ENCODE data around the gene RAB4B.
"Not testable (repeated sequence)": the region's sequence is repeated elsewhere in the genome, so short reads cannot be mapped to it uniquely, and the experiment has no call there.

RAB4B gene

DNA sequence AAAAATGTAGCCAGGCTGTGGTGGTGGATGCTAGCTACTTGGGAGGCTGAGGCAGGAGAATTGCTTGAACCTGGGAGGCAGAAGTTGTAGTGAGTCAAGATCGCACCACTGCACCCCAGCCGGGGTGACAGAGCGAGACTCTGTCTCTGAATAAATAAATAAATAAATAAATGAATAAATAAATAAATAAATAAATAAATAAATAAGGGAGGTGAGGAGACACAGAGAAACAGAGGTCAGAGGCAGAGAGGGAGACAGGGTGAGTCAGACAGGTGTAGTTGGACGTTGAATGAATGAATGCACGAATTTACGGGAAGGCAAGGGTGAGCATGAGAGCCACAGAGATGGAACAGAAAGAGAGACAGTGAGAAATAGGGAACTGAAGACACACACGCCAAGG, 3.1 kb downstream of the RAB4B start:
- no peak for DNase-seq

DNA sequence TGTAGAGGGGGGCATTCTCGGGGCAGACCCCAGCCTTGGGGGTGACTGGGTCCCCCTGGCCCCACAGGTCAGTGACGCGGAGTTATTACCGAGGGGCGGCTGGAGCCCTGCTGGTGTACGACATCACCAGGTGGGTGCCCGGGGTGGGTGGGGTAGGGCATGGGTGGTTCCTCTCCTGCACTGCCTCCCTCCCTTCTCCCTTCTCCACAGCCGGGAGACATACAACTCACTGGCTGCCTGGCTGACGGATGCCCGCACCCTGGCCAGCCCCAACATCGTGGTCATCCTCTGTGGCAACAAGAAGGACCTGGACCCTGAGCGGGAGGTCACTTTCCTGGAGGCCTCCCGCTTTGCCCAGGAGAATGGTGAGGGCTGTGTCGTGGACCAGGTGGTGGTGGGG, 5.7 kb downstream of the RAB4B start:
- DNase-seq, result no peak

DNA sequence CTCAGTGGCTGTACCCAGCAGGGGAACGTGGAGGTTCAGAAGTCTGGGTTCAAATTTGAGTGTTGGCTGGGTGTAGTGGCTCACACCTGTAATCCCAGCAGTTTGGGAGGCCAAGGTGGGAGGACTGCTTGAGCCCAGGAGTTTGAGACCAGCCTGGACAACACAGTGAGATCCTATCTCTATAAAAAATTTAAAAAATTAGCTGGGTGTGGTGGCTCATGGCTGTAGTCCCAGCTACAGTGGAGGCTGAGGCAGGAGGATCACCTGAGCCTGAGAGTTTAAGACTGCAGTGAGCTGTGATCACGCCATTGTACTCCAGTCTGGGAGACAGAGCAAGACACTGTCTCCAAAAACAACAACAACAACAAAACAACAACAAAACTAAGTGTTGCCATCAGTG, 6.1 kb downstream of the RAB4B start:
- not testable (repeated sequence) for DNase-seq

DNA sequence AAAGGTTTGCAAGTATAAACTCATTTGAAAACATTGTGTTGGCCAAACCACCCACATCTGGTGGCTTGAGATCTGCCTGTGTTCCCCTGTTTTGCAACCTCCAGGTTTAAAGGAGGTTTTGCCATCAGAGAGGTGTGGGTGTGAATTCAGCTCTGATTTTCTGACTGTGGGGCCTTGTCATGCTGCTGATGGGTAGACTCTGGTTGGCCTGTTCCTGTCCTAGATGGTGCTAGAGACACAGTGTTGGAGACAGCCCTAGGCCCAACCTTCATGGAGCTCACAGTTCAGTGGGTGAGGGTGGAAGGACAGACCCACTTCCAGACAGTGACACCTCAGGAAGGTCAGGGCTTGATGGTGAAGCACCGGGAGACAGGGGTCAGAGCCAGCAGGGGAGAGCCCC, 7.5 kb downstream of the RAB4B start:
- no peak for DNase-seq

DNA sequence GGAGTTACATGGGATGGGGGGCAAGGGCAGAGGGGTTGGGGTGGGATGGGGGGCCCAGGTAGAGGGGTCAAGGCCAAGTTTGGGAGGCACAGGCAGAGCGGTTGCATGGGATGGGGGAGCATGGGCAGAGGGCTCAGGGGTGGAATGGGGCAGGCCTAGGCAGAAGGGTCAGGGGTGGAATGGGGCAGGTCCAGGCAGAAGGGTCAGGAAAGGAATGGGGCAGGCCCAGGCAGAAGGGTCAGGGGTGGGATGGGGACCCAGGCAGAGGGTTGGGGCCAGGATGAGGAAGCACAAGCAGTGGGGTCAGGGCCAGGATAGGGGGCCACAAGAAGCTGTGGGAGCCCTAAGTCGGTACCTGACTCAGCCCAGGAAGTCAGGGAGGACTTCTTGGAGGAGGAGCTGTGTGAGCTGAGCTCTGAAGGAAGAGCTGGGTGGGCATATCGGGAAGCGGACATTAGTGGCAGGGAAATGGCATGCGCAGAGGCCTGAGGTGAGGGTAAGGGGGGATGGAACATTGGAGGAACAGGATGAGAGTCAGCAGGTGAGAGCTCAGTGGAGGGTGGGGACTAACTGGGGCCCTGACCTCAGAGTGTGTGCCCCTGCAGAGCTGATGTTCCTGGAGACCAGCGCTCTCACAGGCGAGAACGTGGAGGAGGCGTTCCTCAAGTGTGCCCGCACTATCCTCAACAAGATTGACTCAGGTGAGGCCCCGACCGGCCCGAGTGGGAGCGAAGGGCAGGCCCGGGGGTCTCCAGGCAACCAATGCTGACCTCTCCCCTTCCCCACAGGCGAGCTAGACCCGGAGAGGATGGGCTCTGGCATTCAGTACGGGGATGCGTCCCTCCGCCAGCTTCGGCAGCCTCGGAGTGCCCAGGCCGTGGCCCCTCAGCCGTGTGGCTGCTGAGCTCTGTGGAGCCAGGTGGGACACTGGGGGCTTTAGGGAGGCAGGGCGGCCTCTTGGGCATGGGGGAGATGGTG, 8.3 kb downstream of the RAB4B start:
- no peak for DNase-seq

DNA sequence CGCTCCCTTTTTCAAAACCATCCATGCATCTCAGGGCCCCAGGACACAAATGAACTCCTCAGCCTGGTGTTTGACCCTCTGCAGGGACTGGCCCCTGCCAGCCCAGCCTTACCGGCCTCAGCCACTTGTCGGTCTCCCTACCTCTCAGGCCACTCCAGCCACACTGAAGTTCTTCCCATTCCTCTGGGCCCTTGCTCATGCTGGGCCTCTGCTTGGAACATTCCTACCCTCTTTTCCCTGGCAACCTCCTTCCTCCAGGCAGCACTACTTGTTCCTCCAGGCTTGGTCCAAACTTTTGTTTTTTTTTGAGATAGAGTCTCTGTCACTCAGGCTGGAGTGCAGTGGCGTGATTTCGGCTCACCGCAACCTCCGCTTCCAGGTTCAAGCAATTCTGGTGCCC, 13.3 kb downstream of the RAB4B start:
- no peak for DNase-seq

DNA sequence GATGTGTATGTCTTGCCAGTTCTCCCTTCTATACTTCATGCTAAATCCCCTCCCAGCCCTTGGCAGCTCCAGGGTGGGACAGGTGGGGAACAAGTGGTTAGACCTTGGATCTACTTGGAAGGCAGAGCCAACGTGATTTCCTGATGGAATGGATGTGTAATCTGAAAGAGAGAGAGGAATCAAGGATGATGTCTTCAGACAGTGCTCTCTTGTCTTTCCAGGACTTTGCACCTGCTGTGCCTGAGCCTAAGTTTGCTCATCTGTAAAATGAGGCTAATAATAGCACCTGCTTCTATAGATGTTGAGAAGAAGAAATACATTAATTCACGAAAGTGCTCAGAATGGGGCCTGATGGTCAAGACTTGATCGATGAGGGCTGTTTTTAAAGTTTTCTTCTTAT, 13.9 kb downstream of the RAB4B start:
- DNase-seq, result no peak

DNA sequence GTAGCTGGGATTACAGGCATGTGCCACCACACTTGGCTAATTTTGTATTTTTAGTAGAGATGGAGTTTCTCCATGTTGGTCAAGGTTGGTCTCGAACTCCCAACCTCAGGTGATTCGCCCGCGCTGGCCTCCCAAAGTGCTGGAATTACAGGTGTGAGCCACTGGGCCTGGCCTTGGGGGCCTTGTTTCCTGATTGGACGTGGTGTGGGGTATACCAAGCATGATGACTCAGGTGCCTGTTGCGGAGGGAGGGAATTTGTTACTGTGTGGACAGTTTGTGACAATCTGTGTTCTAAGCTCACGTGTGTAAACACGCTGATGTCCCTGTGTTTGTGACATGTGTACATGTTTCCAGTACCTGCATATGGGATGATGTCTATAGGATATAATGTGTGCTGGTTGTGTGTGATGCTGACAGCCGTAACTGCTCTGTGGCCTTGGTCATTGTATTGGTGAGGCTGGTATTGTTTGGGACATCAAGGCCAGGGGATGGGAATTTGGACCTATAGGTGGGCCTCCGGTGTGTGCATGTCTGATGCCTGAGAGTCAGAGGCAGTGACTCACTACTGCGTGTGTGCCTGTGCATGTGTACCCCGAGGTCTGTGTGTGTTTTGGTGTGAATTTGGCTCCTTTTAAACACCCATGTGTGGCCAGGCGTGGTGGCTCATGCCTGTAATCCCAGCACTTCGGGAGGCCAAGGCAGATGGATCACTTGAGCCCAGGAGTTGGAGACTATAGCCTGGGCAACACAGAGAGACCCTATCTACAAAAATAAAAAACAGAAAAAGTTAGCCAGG, 19.3 kb downstream of the RAB4B start:
- no peak for DNase-seq

DNA sequence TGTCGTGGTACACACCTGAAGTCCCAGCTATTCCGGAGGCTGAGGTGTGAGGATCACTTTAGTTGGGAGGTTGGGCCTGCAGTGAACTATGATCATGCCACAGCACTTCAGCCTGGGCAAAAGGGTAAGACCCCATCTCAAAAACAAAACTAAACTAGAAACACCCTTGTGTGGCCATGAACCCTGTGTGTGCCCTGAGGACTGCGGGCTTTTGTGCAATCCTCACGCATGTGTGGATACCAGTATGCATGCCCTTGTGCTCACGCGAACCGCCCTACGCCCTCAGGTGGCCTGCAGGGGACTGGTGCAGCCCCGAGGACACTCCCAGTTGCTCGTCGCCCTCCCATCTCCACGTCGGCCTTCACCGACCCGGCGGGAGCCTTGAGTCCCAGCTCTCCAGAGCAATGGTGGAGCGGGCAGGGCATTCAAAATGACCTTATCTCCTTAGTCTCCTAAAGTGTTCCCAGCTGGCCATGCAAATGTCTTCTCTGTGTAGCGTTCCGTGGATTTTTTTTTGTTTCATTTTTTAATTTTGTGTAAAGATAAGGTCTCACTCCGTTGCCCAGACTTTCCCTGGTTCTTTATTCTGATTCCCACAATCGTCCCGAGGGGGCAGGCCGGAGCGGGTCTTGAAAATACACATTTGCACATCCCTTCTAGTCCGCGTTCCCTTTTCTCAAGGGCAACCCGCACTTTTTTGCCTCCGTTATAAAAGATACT, 20.1 kb downstream of the RAB4B start:
- DNase-seq, result peak; percentile 76 to 81

DNA sequence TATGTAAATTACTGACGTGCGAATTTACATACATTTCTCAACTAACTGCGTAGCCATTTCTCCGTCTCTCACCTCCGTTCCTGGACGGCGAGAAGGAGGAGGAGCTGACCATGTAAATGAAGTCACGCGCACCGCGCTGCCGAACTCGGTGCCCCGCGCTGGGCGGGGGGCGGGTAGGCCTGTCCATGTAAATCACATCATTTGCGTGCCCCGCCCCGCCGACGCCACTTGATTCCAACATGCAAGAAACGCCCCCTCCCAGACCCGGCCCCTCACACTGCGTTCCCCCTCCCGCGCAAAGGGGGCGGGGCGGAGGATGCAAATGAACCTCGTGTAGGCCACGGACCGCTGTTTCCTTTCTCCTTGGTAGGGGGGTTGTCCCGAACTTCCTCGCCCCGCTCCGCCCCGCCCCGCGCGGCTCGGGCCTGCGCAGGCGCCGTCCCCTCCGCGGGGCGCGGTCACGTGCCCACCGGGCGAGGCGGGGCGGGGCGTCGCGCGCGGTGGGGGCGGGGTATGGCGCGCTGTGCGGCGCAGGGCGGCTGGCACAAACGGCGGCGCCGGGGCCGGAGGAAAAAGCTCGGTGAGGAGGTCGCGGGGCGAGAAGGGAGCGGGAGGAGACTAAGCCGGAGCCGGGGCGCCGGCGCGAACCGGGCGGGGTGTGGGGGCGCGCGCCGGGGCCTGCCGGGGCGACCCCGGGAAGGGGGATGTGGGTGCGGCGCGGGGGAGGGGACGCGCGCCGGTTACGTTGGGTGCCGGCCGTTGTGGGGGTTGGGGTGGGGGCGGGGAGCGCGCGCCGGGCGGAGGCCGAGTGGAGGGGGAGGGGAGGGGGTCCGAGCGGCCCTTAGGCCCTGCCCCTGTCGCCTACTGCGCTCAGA, 20.9 kb downstream of the RAB4B start, which contains the start of gene EGLN2:
EGLN2 (plus strand) TSS at position 509 of the 875 bp plus-strand sequence. CDS start 1,382 bp downstream, outside the sequence.
- peak; percentile 100 for DNase-seq

DNA sequence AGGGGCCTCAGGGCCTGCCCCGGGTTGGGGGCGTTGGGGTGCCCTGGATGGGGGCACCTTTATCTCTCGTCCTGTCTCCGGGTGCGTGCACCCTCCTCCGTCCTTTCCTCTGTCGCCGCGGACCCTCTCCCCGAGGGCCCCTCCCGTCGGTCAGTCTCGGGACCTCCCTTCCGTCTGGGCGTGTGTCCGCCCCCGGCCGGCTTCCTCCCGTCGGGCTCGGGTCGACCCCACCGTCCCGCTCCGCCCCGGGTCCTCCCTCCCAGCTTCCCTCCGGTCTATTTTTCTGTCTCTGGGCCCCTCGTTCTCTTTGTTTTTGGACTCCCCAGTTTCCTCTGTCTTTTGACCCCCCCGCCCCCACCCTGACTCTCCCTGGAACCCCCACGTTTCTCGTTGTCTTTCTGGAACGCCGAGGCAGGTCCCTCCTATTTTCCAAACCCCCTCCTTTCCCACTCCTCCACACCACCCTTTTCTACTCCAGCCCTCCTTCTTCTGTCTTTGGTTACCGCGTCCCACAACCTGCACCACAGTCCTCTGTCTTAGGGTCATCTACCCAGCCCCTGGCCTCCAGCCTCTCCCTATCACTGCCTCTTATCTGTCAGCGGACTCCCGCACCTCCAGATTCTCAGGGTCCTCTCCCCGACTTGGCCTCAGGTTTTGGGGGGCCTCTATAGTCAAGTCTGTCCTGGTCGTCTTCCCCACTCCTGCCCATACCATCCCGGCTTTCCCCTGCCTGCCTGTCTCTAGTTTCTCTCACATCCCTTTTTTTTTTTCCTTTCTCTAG, 21.7 kb downstream of the RAB4B start:
- no peak for DNase-seq

DNA sequence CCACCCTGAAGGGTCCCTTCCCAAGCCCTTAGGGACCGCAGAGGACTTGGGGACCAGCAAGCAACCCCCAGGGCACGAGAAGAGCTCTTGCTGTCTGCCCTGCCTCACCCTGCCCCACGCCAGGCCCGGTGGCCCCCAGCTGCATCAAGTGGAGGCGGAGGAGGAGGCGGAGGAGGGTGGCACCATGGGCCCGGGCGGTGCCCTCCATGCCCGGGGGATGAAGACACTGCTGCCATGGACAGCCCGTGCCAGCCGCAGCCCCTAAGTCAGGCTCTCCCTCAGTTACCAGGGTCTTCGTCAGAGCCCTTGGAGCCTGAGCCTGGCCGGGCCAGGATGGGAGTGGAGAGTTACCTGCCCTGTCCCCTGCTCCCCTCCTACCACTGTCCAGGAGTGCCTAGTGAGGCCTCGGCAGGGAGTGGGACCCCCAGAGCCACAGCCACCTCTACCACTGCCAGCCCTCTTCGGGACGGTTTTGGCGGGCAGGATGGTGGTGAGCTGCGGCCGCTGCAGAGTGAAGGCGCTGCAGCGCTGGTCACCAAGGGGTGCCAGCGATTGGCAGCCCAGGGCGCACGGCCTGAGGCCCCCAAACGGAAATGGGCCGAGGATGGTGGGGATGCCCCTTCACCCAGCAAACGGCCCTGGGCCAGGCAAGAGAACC, 22.4 kb downstream of the RAB4B start:
- DNase-seq, result no peak

DNA sequence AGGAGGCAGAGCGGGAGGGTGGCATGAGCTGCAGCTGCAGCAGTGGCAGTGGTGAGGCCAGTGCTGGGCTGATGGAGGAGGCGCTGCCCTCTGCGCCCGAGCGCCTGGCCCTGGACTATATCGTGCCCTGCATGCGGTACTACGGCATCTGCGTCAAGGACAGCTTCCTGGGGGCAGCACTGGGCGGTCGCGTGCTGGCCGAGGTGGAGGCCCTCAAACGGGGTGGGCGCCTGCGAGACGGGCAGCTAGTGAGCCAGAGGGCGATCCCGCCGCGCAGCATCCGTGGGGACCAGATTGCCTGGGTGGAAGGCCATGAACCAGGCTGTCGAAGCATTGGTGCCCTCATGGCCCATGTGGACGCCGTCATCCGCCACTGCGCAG, 22.9 kb downstream of the RAB4B start:
- DNase-seq, result no peak

DNA sequence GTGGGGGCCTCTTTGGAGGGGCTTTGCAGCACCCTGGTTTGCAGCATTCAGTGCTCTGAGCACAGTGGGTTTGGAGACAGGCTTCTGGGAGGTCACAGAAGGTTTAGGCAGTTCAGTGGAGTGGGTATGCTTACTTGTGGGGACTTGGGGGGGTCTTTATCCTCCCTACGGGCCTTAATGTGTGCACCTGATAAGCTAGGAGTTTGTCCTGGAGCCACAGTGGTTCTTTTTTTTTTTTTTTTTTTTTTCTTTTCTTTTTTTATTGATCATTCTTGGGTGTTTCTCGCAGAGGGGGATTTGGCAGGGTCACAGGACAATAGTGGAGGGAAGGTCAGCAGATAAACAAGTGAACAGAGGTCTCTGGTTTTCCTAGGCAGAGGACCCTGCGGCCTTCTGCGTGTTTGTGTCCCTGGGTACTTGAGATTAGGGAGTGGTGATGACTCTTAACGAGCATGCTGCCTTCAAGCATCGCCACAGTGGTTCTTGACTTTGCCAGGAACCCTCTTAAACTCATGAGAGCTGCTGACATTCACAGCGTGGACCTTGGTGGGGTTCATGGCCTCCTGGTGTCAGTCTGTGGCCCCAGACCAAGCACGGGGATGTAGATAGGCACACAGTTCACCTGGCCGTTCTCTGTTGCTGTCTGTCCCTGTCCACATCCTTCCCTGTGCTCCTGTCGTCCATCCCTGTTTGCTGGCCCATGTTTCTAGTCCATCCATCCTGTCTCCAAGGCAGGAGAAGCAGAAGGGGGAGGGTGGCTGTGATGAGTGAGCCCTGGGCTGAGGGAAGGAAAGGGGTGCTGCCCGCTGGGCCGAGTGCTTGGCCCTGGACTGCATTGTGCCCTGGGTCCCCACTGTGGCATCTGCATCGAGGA, 23.6 kb downstream of the RAB4B start:
- DNase-seq, result no peak

DNA sequence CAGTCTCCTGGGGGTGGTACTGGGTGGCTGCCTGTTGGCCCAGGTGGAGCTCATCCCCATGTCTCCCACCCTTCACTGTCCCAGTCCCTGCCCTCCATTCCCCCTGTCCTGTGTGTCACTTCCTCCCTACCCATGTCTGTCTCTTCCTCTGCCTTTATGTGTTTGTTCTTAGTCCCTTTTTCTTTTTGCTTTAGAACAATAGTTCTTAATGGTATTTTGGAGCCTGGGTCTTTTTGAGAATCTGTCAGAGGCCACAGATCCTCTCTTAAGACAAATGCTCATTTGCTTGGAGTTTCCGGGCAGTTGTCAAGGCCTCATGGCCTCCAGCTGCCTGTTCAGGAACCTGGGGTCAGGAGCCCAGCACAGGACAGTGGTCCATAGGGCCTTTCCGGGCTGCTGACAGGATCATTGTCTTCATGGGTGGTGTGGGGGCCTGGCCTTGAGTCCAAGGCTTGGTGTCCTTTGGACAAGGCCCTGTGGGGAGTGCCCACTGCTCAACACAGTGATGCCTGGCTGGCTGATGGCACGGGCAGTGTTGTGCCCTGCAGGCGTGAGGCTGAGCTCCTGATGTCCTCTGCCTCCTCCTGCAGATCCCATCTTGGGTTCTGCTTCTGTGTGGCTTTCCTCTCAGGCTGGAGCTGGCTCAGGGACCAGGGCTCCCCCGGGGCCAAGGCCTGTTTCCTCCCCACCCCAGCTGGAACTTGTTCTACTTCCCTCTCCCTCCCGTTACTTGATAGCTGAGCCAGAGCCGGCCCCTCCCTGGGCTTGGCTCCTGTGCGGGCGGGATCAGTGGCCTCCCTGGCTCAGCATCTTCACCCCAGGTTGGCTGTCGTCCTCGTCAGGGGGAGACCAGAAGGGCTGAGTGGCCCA, 24.5 kb downstream of the RAB4B start:
- DNase-seq, result no peak

DNA sequence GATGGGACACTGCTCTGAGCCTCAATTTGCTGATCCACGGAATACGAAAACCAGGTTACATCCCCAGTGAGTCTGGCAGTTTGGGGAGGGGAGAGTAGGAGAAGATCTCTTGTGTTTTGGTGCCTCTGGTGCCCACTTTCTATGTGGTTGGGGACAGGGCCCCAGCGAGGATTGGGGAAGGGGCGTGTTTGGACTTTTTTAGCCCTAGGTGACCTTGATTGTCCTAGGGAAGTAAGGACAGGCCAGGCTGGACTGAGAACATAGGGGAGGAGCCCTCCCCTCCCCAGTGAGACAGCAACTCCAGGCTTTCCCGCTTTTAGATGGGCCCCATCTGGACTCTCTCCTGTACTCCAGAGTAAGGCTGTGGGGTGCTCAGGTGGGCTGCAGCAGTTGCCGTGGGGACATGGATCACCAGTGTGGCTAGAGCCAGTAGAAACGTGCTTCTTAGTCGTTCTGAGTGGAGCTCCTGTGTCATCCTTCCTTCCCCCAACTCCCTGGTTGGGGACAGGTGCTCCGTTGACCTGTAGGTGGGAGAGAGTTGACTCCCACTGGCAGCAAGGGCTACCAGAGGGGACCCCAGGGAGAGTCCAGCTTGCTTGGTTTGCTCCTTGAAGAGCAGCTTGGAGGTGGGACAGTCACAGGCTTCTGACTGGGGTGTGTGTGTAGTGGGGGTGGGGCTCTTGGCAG, 25.3 kb downstream of the RAB4B start:
- no peak for DNase-seq

DNA sequence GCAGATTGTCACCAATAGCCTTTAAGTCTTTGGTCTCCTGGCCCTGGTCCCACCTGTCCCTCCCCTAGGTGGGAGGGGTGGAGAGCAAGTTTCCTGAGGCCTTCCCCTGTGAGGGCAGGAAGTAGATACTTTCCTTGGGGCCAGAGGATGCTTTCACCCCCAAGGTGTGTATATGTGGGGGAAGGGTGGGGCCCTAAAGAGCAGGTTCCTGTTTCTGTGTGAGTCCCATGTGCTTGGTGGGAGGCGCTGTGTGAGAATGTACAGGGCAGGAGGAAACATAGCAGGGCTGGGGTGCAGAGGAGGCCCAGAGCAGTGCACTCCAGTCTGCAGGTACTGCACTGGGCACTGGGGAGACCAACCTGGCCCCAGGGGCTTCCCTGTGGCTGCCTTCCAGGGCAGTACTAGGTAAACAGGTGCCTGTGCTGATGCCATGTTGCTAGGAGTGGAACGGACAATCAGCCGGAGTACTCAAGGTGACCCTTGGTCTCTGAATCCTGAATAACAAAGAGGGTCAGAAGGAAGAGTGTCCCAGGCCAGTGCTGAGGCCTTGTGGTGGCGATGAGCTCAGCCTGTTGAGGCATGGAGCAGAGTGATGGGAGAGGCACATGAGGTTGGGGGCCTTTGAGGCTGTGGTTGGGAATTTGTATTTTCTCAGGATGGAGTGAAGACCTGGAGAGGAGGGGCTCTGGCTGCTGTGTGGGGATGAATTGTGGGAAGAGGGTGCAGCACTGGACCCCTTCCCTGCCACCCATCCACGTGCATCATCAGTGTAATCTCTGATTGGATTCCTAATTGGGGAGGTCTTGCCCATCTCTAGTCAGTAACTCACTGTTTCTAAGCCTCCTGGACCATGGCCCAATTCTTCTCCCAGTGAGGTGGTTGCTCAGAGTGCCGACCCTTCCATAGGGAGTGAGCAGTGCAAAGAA, 26.1 kb downstream of the RAB4B start:
- DNase-seq, result peak; percentile 85 to 91

Measured in CD4-positive, alpha-beta T cell treated with Interleukin-4 for 1 hour (primary cell).